ENCODE data around the gene FATE1. TPM values are rescaled to one million over a fixed set of nuclear protein-coding genes. Genes with fewer than 3 reads are reported as not detected.

FATE1 gene
- total and polyA plus RNA-seq, 10 donors: 0.06 TPM; not detected in 9

DNA sequence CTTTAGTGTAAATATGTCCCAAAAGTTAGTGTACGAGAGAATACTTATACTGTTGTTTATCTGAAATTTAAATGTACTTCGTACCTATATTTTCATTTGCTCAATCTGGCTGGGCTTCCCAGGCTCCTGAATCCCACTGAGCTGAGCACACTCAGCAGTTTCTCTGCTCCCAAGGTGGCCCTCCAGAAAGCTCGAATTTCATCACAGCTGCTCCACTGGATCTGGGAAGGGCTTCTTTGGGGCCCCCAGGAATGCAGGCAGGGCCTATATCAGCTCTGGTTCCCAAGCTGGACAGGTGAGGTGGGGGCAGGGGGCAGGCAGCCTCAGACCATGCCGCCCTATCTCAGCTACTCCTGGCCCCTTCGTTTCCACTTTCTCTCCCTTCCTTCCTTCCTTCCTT is 1.5 kb upstream of the FATE1 start:
- DNase-seq: no peak
- TF ChIP-seq POLR2A (IDR thresholded peaks at IDR 0.05): no peak
- no peak for TF ChIP-seq POLR2AphosphoS5 (IDR thresholded peaks at IDR 0.05)
- TF ChIP-seq, protein P1, sequence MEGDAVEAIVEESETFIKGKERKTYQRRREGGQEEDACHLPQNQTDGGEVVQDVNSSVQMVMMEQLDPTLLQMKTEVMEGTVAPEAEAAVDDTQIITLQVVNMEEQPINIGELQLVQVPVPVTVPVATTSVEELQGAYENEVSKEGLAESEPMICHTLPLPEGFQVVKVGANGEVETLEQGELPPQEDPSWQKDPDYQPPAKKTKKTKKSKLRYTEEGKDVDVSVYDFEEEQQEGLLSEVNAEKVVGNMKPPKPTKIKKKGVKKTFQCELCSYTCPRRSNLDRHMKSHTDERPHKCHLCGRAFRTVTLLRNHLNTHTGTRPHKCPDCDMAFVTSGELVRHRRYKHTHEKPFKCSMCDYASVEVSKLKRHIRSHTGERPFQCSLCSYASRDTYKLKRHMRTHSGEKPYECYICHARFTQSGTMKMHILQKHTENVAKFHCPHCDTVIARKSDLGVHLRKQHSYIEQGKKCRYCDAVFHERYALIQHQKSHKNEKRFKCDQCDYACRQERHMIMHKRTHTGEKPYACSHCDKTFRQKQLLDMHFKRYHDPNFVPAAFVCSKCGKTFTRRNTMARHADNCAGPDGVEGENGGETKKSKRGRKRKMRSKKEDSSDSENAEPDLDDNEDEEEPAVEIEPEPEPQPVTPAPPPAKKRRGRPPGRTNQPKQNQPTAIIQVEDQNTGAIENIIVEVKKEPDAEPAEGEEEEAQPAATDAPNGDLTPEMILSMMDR (IDR thresholded peaks at IDR 0.05 in 8 of 11, conservative IDR thresholded peaks at IDR 0.05 in 3 of 11): no peak
- WGBS, 5 donors: 46 to 61% (median 49%) methylated on average over 5 of the region's 5 CpGs
- no peak overlapping the region for H3K27ac ChIP-seq
- no peak overlapping the region for H3K4me3 ChIP-seq
- no peaks in the 10 kb centered on the region for H3K4me1 ChIP-seq
- H3K27me3 ChIP-seq (replicated peaks in 1 of 7): no peaks in the 10 kb centered on the region
- no peaks in the 10 kb centered on the region for H3K9me3 ChIP-seq
- intact Hi-C loops (cut with DNase I; ENCODE audit: low total_unique reads): no loop called here
- H3K36me3 ChIP-seq: no peaks in the 10 kb centered on the region

DNA sequence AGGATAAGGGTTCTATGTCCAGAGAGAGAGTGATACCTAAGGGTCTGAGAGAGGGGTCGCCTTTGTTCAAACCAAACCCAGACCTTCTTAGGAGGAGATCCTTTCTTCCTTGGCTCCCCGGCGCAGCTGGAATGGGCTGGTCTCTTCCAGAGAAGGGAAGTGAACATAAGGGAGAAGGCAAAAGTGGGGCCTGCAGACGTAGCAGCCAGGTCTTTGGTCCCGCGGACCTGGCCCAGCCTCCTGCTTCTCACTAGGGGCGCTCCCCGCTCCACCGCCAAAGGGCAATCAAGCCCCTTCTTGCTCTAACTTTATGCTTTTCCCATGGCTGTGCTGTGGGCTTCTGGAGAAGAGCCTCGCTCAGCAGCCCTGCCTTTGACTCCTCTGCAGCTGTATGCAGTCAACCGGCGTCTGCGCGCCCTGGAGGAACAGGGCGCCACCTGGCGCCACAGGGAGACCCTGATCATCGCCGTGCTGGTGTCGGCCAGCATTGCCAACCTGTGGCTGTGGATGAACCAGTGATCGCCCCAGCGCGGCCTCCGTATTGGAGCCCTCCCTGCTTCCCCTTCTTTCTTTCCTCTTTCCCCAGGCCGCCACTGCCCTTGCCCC is 6.5 kb downstream of the FATE1 start:
- WGBS, 5 donors: 63 to 88% (median 75%) methylated on average over 3 to 24 of the region's 24 CpGs
- no peaks in the 10 kb centered on the region for H3K27me3 ChIP-seq (replicated peaks in 1 of 7)

DNA sequence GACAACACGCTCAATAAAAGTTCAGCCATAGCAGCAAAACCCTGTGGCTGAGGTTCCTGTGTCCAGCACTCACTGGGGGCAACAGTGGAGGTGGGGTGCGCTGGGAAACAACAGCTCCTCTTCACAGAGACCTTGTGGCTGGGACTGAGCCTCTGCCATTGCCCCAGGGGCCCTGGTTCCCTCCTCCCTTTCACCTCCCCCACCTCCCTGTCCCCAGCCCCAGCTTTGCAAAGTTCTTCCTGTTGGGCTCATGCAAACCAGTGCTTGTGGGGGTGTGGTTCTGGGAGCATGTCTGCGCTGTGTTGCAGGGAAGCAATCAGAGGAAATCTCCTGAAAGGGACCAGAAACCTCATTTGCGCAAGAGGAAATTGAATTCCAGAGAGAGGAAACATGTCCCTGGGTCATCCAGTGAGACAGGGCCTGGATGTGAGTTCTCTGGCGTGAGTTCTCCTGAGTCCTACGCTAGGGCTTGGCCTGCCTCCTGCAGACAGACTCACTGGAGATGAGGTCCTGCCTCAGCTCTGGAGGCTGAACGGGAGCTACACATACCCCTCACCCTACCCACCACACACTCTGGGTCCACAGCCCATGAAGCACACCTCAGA is 7.4 kb downstream of the FATE1 start:
- WGBS, 5 donors: 70 to 100% (median 72%) methylated on average over 1 to 7 of the region's 7 CpGs

More for the DNA sequence above, 6.5 kb downstream of the FATE1 start:
- no peaks in the 10 kb centered on the region for H3K9me3 ChIP-seq
- intact Hi-C loops (cut with DNase I; ENCODE audit: low total_unique reads): no loop called here
- H3K36me3 ChIP-seq: no peaks in the 10 kb centered on the region
- H3K4me3 ChIP-seq: no peak overlapping the region
- peak; percentile 68 for DNase-seq
- TF ChIP-seq, protein P1 (IDR thresholded peaks at IDR 0.05 in 8 of 11, conservative IDR thresholded peaks at IDR 0.05 in 3 of 11): no peak
- TF ChIP-seq POLR2AphosphoS5 (IDR thresholded peaks at IDR 0.05): no peak
- TF ChIP-seq POLR2A (IDR thresholded peaks at IDR 0.05): no peak
- H3K4me1 ChIP-seq: no peaks in the 10 kb centered on the region
- H3K27ac ChIP-seq: no peak overlapping the region

More for the DNA sequence above, 7.4 kb downstream of the FATE1 start:
- H3K4me3 ChIP-seq: no peak overlapping the region
- no peaks in the 10 kb centered on the region for H3K36me3 ChIP-seq
- H3K4me1 ChIP-seq: no peaks in the 10 kb centered on the region
- intact Hi-C loops (cut with DNase I; ENCODE audit: low total_unique reads): no loop called here
- peak; percentile 58 for DNase-seq
- TF ChIP-seq, protein P1 (IDR thresholded peaks at IDR 0.05 in 8 of 11, conservative IDR thresholded peaks at IDR 0.05 in 3 of 11): no peak
- no peak overlapping the region for H3K27ac ChIP-seq
- no peaks in the 10 kb centered on the region for H3K9me3 ChIP-seq
- no peaks in the 10 kb centered on the region for H3K27me3 ChIP-seq (replicated peaks in 1 of 7)

Measured in spleen (tissue), 11 donors.